Fibroblast of pulmonary artery (primary cell): ENCODE results near the gene PLAC8.
"Not testable (repeated sequence)": the region's sequence is repeated elsewhere in the genome, so short reads cannot be mapped to it uniquely, and the experiment has no call there.

Source experiments
- DNase-seq: peaks from one replicate; pipeline ENCODE4 v3.0.0-alpha.2; 2010; ENCODE audit warnings: low read depth
- H3K4me3 ChIP-seq: replicated peaks from 2 replicates; pipeline ENCODE4 v1.5.1; 2011; ENCODE audit warnings: low read depth, mild to moderate bottlenecking, control low read depth, low read length, moderate library complexity
- CTCF ChIP-seq: IDR thresholded peaks from 2 replicates; pipeline ENCODE4 v1.5.1; 2011; ENCODE audit warnings: mild to moderate bottlenecking, control low read depth, low read length, inconsistent platforms; ENCODE audit errors: missing control alignments

Gene PLAC8

GRCh38 chr4:83083925-83084475 is 30.5 kb downstream of the PLAC8 start:
- no peak overlapping the region for H3K4me3 ChIP-seq
- DNase-seq: peak; percentile 23
- TF ChIP-seq CTCF: no peak

DNA sequence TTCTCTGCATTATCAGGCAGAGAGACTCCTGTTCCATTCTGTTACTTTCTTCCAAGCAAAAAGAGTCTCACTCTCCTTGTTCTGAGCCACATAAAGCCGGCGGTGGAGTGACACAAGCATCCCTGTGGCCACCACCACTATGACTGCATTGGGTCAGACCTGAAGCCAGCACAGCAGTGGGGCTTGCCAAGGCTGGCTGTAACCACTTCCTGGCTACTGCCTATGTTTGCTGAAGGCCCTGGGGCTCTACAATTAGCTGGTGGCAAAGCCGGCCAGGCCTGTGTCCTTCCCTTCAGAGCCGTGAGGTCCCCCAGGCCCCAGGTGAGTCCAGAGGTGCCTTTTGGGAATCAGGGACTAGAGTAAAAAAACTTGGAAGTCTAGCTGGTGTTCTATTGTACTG is 31.8 kb downstream of the PLAC8 start:
- no peak for DNase-seq
- no peak overlapping the region for H3K4me3 ChIP-seq
- TF ChIP-seq CTCF: no peak

DNA sequence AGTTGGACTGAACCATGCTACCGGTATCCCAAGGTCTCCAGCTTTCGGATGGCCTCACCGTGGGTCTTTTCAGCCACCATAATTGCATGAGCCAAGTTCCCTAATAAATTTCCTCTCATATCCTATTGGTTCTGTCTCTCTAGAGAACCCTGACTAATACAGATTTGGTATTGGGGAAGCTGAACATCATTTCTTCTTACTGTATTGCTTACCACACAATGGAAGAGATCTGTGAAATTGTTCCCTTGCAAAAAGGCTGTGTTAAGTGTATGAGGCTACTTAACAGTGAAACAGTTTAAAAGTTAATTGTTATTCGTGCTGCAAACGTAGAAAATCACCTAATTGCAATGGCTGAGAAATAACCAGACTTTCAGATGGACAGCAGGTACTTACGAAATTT is 34.0 kb downstream of the PLAC8 start:
- no peak for TF ChIP-seq CTCF
- no peak for DNase-seq

DNA sequence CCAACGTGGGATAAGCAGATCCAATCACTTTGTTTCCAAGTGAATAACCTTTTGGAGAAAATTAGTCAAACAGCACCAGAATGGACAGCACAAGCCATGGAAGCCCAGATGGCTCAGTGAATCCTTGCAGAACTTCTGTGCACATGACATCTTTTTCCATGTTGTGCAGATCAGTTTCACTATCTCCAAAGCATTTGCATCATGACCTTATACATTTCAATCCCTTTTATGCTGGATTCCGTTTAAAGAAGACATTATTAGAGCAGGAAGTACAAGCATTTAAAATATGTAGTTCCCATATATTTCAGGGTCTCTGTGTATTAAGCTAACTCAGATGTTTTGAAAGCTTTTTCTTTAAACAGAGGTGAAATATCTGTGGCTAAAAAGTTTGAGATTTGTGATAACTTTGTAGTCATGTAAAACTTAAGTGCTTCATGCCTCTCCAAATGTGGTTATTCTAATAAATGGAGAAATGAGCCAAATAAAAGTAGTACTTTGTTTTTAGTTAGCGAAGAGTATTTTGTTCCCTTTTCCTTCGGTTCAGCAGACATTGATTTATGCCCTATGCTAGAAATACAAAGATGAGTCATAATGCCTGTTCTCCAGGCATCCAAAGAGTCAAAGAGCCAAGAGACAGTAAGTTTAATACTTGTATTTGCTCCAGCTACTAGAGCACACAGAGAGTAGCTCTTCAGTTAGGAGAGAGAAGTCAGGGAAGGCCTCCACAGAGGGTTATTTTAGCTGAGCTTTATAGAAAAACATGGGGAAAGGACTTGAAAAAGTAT is 39.0 kb downstream of the PLAC8 start:
- peak; percentile 47 for DNase-seq
- H3K4me3 ChIP-seq: no peak overlapping the region
- TF ChIP-seq CTCF: no peak

More for the DNA sequence above, 34.0 kb downstream of the PLAC8 start:
- no peak overlapping the region for H3K4me3 ChIP-seq

GRCh38 chr4:83074783-83075182 is 39.7 kb downstream of the PLAC8 start:
- DNase-seq: not testable (repeated sequence)

GRCh38 chr4:83074086-83074704 is 40.3 kb downstream of the PLAC8 start:
- H3K4me3 ChIP-seq: no peak overlapping the region
- peak; percentile 93 for DNase-seq
- TF ChIP-seq CTCF: peak; percentile 88

More at GRCh38 chr4:83074783-83075182, 39.7 kb downstream of the PLAC8 start:
- H3K4me3 ChIP-seq: not testable (repeated sequence)

- DNase-seq: peak; percentile 40
- TF ChIP-seq CTCF: no peak
- no peak overlapping the region for H3K4me3 ChIP-seq
These were observed 43.4 kb downstream of the PLAC8 start for GRCh38 chr4:83071116-83071515.
